22Rv1 (cell line): ENCODE measurements around the gene CLTRN.
"Not testable (repeated sequence)": the region's sequence is repeated elsewhere in the genome, so short reads cannot be mapped to it uniquely, and the experiment has no call there.

Source experiments
- H3K27ac ChIP-seq: fragments of 450-650 bp; 2 replicates; pipeline ENCODE4 v1.5.1; 2017
- CTCF ChIP-seq: fragments of 450-650 bp; IDR thresholded peaks from 2 replicates; pipeline ENCODE4 v1.5.1; 2017; ENCODE audit warnings: mild to moderate bottlenecking
- ZFX ChIP-seq: fragments of 450-650 bp; IDR thresholded peaks from 2 replicates; pipeline ENCODE4 v1.6.1; 2017; ENCODE audit warnings: antibody characterized with exemption, borderline replicate concordance

The CLTRN gene

GRCh38 chrX:15664487-15665444 is at the start of gene CLTRN:
TSS of gene CLTRN (minus strand) at chrX:15664805. CDS start at chrX:15664775, 30 bp downstream.
- no peak for TF ChIP-seq ZFX
- no peak for TF ChIP-seq CTCF
- H3K27ac ChIP-seq, result no peak within 1 kb of the TSS

- not testable (repeated sequence) for H3K27ac ChIP-seq
Observed at GRCh38 chrX:15704273-15704672, 39.7 kb upstream of the CLTRN start.

- H3K27ac ChIP-seq, result not testable (repeated sequence)
Observed at GRCh38 chrX:15703809-15704208, 39.2 kb upstream of the CLTRN start.

- H3K27ac ChIP-seq, result no peak overlapping the region
- TF ChIP-seq ZFX (no peak), CTCF (no peak)
Observed at GRCh38 chrX:15702488-15703371, 38.1 kb upstream of the CLTRN start.

GRCh38 chrX:15696516-15696915 is 31.9 kb upstream of the CLTRN start:
- no peak overlapping the region for H3K27ac ChIP-seq
- TF ChIP-seq ZFX (no peak), CTCF (no peak)

GRCh38 chrX:15694941-15695451 is 30.4 kb upstream of the CLTRN start:
- TF ChIP-seq CTCF (no peak), ZFX (no peak)
- no peak overlapping the region for H3K27ac ChIP-seq

GRCh38 chrX:15686818-15687685 is 22.4 kb upstream of the CLTRN start:
- peak; percentile 74 for TF ChIP-seq CTCF
- TF ChIP-seq ZFX, result no peak
- H3K27ac ChIP-seq, result no peak overlapping the region
